Left lobe of liver (tissue), 2 donors: ENCODE measurements around the gene THSD7A. TPM values are rescaled to one million over a fixed set of nuclear protein-coding genes. Genes with fewer than 3 reads are reported as not detected.

ENCODE experiments used
- ATAC-seq: fragments of 200-7000 bp; cut with Tn5 transposase; one replicate; pipeline ENCODE4 v1.9.1; 2020; ENCODE audit warnings: mild to moderate bottlenecking, moderate library complexity
- DNase-seq: peaks from one replicate; pipeline ENCODE4 v3.0.0-alpha.2; 2020; ENCODE audit warnings: low spot score
- total RNA-seq: library from RNA; stranded (reverse); gene quantifications from one replicate; pipeline ENCODE4 v1.2.1, GENCODE V29; 2021
- donor health status: DM: no; HTN: no; CAD: no; lungs with moderate emphysema.
- donor health status: DM: no; HTN: yes; CAD: no.

Gene THSD7A
- total RNA-seq, 1 donor from 2014 or later = 1.6 TPM

- ATAC-seq = no peak
- DNase-seq = no peak
Observed at GRCh38 chr7:11430112-11430511, 401.9 kb downstream of the THSD7A start.

GRCh38 chr7:11428877-11429581 lies 403.0 kb downstream of the THSD7A start:
- ATAC-seq (no peak), DNase-seq (no peak)

GRCh38 chr7:11427686-11428273 lies 404.2 kb downstream of the THSD7A start:
- DNase-seq = no peak
- ATAC-seq = peak; percentile 87

- DNase-seq (no peak), ATAC-seq (no peak)
Observed at GRCh38 chr7:11424006-11424405, 408.0 kb downstream of the THSD7A start.

- no peak for ATAC-seq
Observed at GRCh38 chr7:11420049-11420448, 411.9 kb downstream of the THSD7A start.

GRCh38 chr7:11416641-11417458 lies 415.1 kb downstream of the THSD7A start:
- DNase-seq = no peak
- ATAC-seq = no peak

More at GRCh38 chr7:11420049-11420448, 411.9 kb downstream of the THSD7A start:
- no peak for DNase-seq

- no peak for ATAC-seq
Observed at GRCh38 chr7:11415101-11415500, 416.9 kb downstream of the THSD7A start.

GRCh38 chr7:11413901-11414300 lies 418.1 kb downstream of the THSD7A start:
- DNase-seq = no peak
- ATAC-seq = no peak

More at GRCh38 chr7:11415101-11415500, 416.9 kb downstream of the THSD7A start:
- no peak for DNase-seq

- ATAC-seq (no peak), DNase-seq (no peak)
Observed at GRCh38 chr7:11412036-11412435, 420.0 kb downstream of the THSD7A start.

GRCh38 chr7:11410656-11411644 lies 421.0 kb downstream of the THSD7A start:
- ATAC-seq (no peak), DNase-seq (no peak)

GRCh38 chr7:11404355-11404754 lies 427.6 kb downstream of the THSD7A start:
- ATAC-seq (peak; percentile 94), DNase-seq (peak; percentile 64)

- DNase-seq (no peak), ATAC-seq (no peak)
Observed at GRCh38 chr7:11403781-11404180, 428.2 kb downstream of the THSD7A start.

- no peak for DNase-seq
- ATAC-seq = peak; percentile 62
Observed at GRCh38 chr7:11394438-11394837, 437.6 kb downstream of the THSD7A start.

- no peak for DNase-seq
- no peak for ATAC-seq
Observed at GRCh38 chr7:11379641-11380040, 452.4 kb downstream of the THSD7A start.

- peak; percentile 55 for ATAC-seq
- no peak for DNase-seq
Observed at GRCh38 chr7:11376529-11376928, 455.5 kb downstream of the THSD7A start.

- DNase-seq = no peak
- ATAC-seq = no peak
Observed at GRCh38 chr7:11374629-11375028, 457.4 kb downstream of the THSD7A start.

GRCh38 chr7:11373546-11374142 lies 458.4 kb downstream of the THSD7A start:
- DNase-seq (no peak), ATAC-seq (peak; percentile 81)

- DNase-seq (no peak), ATAC-seq (no peak)
Observed at GRCh38 chr7:11369696-11370095, 462.3 kb downstream of the THSD7A start.

- DNase-seq = no peak
- ATAC-seq = no peak
Observed at GRCh38 chr7:11366118-11366517, 465.9 kb downstream of the THSD7A start.

- no peak for ATAC-seq
- no peak for DNase-seq
Observed at GRCh38 chr7:11358637-11359036, 473.4 kb downstream of the THSD7A start.
